ENCODE measurements around the gene NCL.
A peak's percentile ranks its signal among the peaks of the same experiment; 100 is the strongest.
"Not testable (repeated sequence)": the region's sequence is repeated elsewhere in the genome, so short reads cannot be mapped to it uniquely, and the experiment has no call there.

NCL gene

GRCh38 chr2:231430437-231430836, 33.8 kb downstream of the NCL start:
- not testable (repeated sequence) for DNase-seq (ENCODE audit: low spot score)

GRCh38 chr2:231429901-231430300, 34.4 kb downstream of the NCL start:
- no peak for DNase-seq (ENCODE audit: low spot score)

DNA sequence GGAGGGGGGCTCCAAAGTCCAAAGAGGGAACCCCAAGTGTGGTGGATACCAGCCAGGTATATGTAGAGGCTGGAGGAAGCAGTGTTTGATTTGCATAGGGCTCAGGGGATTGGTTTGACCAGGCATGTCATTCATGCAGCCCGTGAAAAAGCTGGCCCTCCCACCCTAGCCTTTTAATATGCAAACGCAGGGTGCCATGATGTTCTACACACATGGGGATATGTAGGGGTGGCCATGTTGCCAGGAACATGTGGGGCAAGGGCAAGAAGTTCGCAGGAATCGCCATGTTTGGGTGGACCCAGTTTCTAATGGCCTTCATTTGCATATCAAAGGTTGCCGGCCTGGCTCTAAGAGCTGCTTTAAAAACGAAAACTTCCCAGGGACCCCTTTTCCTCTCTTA, 35.1 kb downstream of the NCL start:
- DNase-seq (ENCODE audit: low spot score), result no peak

GRCh38 chr2:231427116-231427515, 37.2 kb downstream of the NCL start:
- no peak for DNase-seq (ENCODE audit: low spot score)

GRCh38 chr2:231425811-231426703, 38.2 kb downstream of the NCL start:
- DNase-seq (ENCODE audit: low spot score), result no peak

- no peak for DNase-seq (ENCODE audit: low spot score)
These were observed 38.9 kb downstream of the NCL start for GRCh38 chr2:231425291-231425810.

DNA sequence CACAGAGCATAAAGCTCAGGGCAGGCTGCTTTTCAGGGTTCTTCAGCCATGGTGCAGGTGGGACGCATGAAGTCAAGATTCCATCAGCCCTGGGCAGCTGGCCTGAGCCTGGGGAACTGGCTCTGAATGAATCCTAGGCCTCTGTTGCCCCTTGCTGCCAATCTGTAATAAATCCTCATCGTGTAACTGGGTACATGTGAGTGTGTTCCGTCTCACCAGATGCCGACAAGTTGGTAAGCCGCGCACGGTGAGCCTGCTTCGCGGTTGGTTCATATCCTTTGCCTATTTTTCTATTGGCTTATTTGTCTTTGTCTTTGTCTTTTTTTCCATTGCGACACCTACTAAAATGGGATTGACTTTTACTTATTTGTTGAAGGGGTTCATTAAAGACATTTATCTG, 41.1 kb downstream of the NCL start:
- DNase-seq (ENCODE audit: low spot score), result no peak

DNA sequence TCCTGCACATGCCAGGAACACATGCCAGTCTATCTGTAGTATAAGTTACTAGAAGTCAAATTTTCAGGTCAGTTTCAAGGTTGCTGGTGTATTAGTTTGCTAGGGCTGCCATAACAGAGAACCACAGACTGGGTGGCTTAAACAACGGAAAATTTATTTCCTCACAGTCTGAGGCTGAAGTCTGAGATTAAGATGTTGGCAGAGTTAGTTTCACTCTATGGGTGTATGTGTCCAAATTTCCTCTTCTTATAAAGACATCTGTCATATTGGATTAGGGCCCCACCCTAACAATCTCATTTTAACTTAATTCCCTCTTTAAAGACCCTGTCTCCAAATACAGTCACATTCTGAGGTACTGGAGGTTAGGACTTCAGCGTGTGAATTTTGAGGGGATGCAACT, 42.2 kb downstream of the NCL start:
- DNase-seq (ENCODE audit: low spot score), result no peak

DNA sequence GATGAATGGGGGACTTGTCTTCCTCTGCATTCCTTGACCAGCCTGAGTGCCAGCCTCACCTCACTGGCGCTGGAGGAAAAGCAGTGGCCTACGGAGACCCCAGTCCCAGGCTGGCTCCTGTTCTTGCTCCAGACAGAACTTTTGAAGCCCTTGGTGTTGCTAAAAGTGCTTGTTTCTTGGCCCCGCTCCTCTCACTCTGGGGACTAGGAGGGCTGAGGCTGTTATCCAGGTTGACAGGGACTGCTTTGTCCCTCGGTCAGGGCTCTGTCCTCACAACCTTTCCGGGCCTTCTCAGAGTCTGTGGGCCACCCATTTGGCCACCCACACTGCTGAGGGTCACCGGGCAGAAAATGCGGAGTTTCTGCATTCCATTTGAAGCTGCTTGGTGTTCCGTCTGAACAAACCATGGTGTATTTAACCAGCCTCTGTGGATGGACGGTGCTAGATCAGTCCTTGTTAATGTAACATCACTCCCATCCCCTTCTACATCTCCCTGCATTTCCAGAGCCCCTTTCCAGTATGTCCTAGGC, 43.2 kb downstream of the NCL start:
- DNase-seq (ENCODE audit: low spot score), result no peak

- no peak for DNase-seq (ENCODE audit: low spot score)
These were observed 45.3 kb downstream of the NCL start for GRCh38 chr2:231418820-231419640.

DNA sequence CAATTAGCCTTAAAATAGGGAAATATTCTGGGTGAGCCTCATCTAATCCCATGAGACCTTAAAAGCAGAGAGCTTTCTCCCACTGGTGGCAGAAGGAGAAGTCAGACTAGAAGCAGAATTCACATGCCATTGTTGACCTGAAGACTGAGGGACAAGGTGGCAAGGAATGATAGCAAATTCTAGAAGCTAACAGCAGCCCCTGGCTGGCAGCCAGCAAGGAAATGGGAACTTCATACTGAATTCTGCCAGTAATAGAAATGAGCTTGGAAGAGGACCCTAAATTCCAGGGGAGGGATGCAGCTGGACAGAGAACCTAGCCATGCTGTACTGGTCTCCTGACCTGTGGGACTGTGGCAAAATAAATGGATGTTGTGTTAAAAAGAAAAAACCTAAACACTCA, 49.3 kb downstream of the NCL start:
- DNase-seq (ENCODE audit: low spot score), result no peak

DNA sequence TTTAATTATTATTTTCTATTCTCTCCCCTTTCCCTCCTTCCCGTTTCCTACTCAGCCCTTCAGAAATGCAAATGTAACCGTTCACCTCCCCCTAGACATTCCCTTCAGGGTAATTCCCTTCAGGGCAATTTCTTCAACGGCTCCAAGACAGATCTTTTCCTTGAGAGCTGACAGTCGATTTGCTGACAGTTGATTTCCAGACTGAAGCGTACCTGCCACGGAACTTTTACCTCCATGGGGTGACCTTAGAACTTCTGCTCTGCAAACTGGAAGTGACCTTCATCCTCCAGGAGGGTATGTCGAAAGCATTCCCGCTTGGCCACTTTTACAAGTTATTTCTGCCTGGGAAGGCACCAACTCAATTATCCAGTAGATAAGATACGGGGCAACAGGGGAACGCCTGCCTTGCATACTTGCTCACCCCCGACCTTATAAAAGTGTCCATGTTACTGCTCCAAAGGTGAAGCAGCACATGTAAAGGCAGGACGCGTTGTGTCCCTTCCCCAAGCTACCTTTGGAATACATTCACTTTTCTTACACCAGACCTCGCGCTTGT, 50.3 kb downstream of the NCL start:
- no peak for DNase-seq (ENCODE audit: low spot score)

- peak; percentile 43 for DNase-seq (ENCODE audit: low spot score)
These were observed 50.8 kb downstream of the NCL start for GRCh38 chr2:231413456-231413855.

- no peak for DNase-seq (ENCODE audit: low spot score)
These were observed 51.7 kb downstream of the NCL start for GRCh38 chr2:231412618-231412963.

- peak; percentile 96 for DNase-seq (ENCODE audit: low spot score)
These were observed 52.3 kb downstream of the NCL start for GRCh38 chr2:231411831-231412617.

GRCh38 chr2:231411237-231411636, 53.0 kb downstream of the NCL start:
- no peak for DNase-seq (ENCODE audit: low spot score)

DNA sequence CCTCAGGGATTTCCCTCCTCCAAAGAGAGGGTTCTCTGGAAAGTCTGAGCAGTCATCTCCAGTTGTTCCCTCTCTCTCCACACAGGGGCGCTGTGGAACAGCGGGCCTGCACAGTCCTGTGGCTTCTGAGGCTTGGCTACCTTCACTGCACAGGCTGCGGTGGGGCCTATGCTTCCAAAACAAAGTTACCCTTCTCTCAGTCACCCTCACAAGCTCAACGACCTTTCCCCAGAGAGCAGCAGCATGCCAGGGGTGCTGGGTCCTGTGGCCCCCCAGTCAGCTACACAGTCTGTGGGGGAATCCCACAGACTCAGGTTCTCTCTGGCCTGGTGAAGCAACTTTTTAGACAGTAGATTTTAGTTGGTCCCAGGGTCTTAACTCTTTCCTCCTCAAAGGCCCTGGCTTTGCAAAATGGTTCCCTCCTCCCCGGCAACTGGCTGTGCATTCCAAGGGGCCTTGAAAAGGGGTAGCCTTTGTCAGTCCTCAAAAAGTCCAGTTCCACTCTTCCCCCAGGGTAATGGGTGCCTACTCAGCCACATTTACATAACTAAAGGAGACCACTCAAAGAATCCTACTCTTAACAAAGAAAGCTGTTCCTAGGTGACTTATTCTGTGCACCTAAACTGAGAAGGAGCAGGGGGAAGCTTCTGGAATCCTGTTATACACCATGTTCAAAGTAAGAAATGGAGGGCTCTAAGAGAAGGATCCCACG, 53.8 kb downstream of the NCL start:
- DNase-seq (ENCODE audit: low spot score), result peak; percentile 52

DNA sequence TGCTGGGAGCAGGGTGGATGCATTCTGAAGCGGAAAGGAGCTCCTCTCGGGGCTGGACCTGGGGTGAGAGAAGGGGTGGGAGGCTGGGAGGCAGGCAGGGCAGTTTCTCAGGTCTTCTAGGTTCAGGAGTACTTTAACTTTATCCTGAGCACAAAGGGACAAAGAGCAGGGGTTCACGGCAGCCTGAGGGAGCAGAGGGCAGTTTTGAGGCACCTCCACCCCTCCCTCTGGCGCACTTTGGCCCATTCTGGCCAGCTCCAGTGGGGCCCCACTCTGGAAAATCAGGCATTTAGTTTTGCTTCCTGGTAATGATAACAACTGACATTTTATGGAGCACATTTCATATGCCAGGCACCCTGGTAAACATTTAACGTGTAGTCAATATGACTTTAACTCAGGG, 54.5 kb downstream of the NCL start:
- DNase-seq (ENCODE audit: low spot score), result no peak

DNA sequence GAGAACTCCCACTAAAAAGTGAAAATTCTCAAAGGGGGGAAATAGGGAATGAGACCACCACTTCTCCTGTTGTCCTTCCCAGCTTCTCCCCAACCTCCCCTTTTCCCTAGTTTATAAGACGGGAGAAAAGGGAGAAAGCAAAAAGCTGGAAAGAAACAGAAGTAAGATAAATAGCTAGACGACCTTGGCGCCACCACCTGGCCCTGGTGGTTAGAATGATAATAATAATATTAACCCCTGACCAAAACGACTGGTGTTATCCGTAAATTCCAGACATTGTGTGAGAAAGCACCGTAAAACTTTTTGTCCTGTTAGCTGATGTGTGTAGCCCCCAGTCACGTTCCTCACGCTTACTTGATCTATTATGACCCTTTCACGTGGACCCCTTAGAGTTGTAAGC, 56.0 kb downstream of the NCL start:
- not testable (repeated sequence) for DNase-seq (ENCODE audit: low spot score)

GRCh38 chr2:231407686-231408085, 56.6 kb downstream of the NCL start:
- DNase-seq (ENCODE audit: low spot score), result not testable (repeated sequence)
